Neural crest cell (in vitro differentiated cells): Measurements from ENCODE around the gene TARS2. TPM values are rescaled to one million over a fixed set of nuclear protein-coding genes. Genes with fewer than 3 reads are reported as not detected.

Experiments
- DNase-seq: peaks from one replicate; pipeline ENCODE4 v3.0.0; 2021; ENCODE audit warnings: low read depth, mixed read lengths, low spot score
- H3K27ac Mint-ChIP-seq: one replicate; pipeline ENCODE4 v1.8.0; 2021; ENCODE audit warnings: mild to moderate bottlenecking, mixed read lengths; ENCODE audit not compliant: unreplicated experiment
- H3K27me3 Mint-ChIP-seq: 2 replicates; pipeline ENCODE4 v1.8.0; 2021; ENCODE audit warnings: low read depth, mild to moderate bottlenecking, mixed read lengths
- H3K36me3 Mint-ChIP-seq: 2 replicates; pipeline ENCODE4 v1.8.0; 2021; ENCODE audit warnings: low read depth, mild to moderate bottlenecking, mixed read lengths
- H3K4me1 Mint-ChIP-seq: 2 replicates; pipeline ENCODE4 v1.8.0; 2021; ENCODE audit warnings: mixed read lengths
- H3K4me3 Mint-ChIP-seq: one replicate; pipeline ENCODE4 v1.8.0; 2021; ENCODE audit warnings: mild to moderate bottlenecking, mixed read lengths
- H3K9me3 Mint-ChIP-seq: 2 replicates; pipeline ENCODE4 v1.8.0; 2021; ENCODE audit warnings: mixed read lengths
- CTCF ChIP-seq: fragments of 200-600 bp; sonication (generic); conservative IDR thresholded peaks from 2 replicates; pipeline ENCODE4 v1.5.0; 2021; ENCODE audit warnings: antibody characterized with exemption, mild to moderate bottlenecking
- total RNA-seq: library from RNA; stranded (reverse); gene quantifications from 2 replicates; pipeline ENCODE4 v1.2.1, GENCODE V29; 2021

The TARS2 gene
- total RNA-seq, 1 donor from 2014 or later: 31.1 TPM

GRCh38 chr1:150548324-150548631 lies 61.1 kb downstream of the TARS2 start:
- H3K27me3 Mint-ChIP-seq: peaks cover 30% of the 10 kb centered on the region
- peak overlapping the region; percentile 76 for H3K4me3 Mint-ChIP-seq
- DNase-seq: no peak
- peaks cover 20% of the 10 kb centered on the region for H3K4me1 Mint-ChIP-seq
- no peak for TF ChIP-seq CTCF
- H3K9me3 Mint-ChIP-seq: no peaks in the 10 kb centered on the region
- H3K36me3 Mint-ChIP-seq: no peaks in the 10 kb centered on the region
- no peak overlapping the region for H3K27ac Mint-ChIP-seq

GRCh38 chr1:150548632-150549495 lies 61.6 kb downstream of the TARS2 start, which contains the start of gene ADAMTSL4:
Gene ADAMTSL4 (plus strand): TSS chr1:150549408. CDS start chr1:150552289, 2,881 bp downstream.
- peak; percentile 35 for TF ChIP-seq CTCF
- peaks cover 20% of the 10 kb centered on the region for H3K4me1 Mint-ChIP-seq
- DNase-seq: peak; percentile 50
- peak within 1 kb of the TSS; percentile 86 for H3K4me3 Mint-ChIP-seq
- H3K27me3 Mint-ChIP-seq: peaks cover 30% of the 10 kb centered on the region
- H3K9me3 Mint-ChIP-seq: no peaks in the 10 kb centered on the region
- no peak within 1 kb of the TSS for H3K27ac Mint-ChIP-seq
- H3K36me3 Mint-ChIP-seq: no peaks in the 10 kb centered on the region

GRCh38 chr1:150549496-150550221 lies 62.4 kb downstream of the TARS2 start:
- Mint-ChIP-seq H3K36me3 (no peaks in the 10 kb centered on the region), H3K27ac (no peak overlapping the region), H3K4me3 (peak overlapping the region; percentile 86), H3K9me3 (no peaks in the 10 kb centered on the region), H3K27me3 (peaks cover 30% of the 10 kb centered on the region), H3K4me1 (peaks cover 20% of the 10 kb centered on the region)
- no peak for TF ChIP-seq CTCF
- DNase-seq: no peak

- Mint-ChIP-seq H3K4me3 (peak overlapping the region; percentile 41), H3K36me3 (no peaks in the 10 kb centered on the region), H3K27me3 (peaks cover 29% of the 10 kb centered on the region), H3K9me3 (no peaks in the 10 kb centered on the region), H3K4me1 (peaks cover 20% of the 10 kb centered on the region), H3K27ac (no peak overlapping the region)
- TF ChIP-seq CTCF: no peak
- no peak for DNase-seq
Measured at GRCh38 chr1:150550222-150551050, 63.2 kb downstream of the TARS2 start.

GRCh38 chr1:150551051-150551783 lies 64.0 kb downstream of the TARS2 start:
- no peak for TF ChIP-seq CTCF
- Mint-ChIP-seq H3K36me3 (no peaks in the 10 kb centered on the region), H3K27me3 (peaks cover 28% of the 10 kb centered on the region), H3K4me3 (peak overlapping the region; percentile 41), H3K9me3 (no peaks in the 10 kb centered on the region), H3K27ac (no peak overlapping the region), H3K4me1 (peaks cover 21% of the 10 kb centered on the region)
- DNase-seq: no peak
